GM23338 (cell line): ENCODE results near the gene TM9SF4. TPM values are rescaled to one million over a fixed set of nuclear protein-coding genes. Genes with fewer than 3 reads are reported as not detected.

ENCODE experiments used
- ATAC-seq: fragments of 200-7000 bp; cut with Tn5 transposase; 3 replicates; pipeline ENCODE4 v1.9.1; 2020
- DNase-seq: peaks from one replicate; pipeline ENCODE4 v3.0.0-alpha.2; 2015; ENCODE audit warnings: low spot score
- H2AFZ ChIP-seq: fragments of 200-600 bp; sonication (generic); 2 replicates; pipeline ENCODE4 v1.8.0; 2016; ENCODE audit warnings: antibody characterized with exemption, mild to moderate bottlenecking, moderate library complexity
- H3F3A ChIP-seq: fragments of 200-600 bp; sonication (generic); replicated peaks from 2 replicates; pipeline ENCODE4 v1.8.0; 2017; ENCODE audit warnings: antibody characterized with exemption, mixed run types, low read depth
- H3K27ac ChIP-seq: fragments of 200-600 bp; sonication (generic); 2 replicates; pipeline ENCODE4 v1.6.1; 2016; ENCODE audit warnings: low read depth
- H3K27me3 ChIP-seq: fragments of 200-600 bp; sonication (generic); 2 replicates; pipeline ENCODE4 v1.8.0; 2016; ENCODE audit warnings: mild to moderate bottlenecking, mixed run types, moderate library complexity; ENCODE audit not compliant: insufficient read depth
- H3K36me3 ChIP-seq: fragments of 200-600 bp; sonication (generic); 2 replicates; pipeline ENCODE4 v1.8.0; 2016; ENCODE audit warnings: mild to moderate bottlenecking; ENCODE audit not compliant: insufficient read depth
- H3K4me1 ChIP-seq: fragments of 200-600 bp; sonication (generic); 2 replicates; pipeline ENCODE4 v1.8.0; 2016; ENCODE audit warnings: mild to moderate bottlenecking, moderate library complexity; ENCODE audit not compliant: insufficient read depth
- H3K4me2 ChIP-seq: fragments of 200-600 bp; sonication (generic); 2 replicates; pipeline ENCODE4 v1.7.1; 2017; ENCODE audit warnings: mixed run types
- H3K4me3 ChIP-seq: fragments of 200-600 bp; sonication (generic); 2 replicates; pipeline ENCODE4 v1.6.1; 2016; ENCODE audit warnings: mixed run types
- H3K79me2 ChIP-seq: fragments of 200-600 bp; sonication (generic); replicated peaks from 2 replicates; pipeline ENCODE4 v1.8.0; 2017; ENCODE audit warnings: mild to moderate bottlenecking; ENCODE audit not compliant: insufficient read depth
- H3K9me2 ChIP-seq: fragments of 200-600 bp; sonication (generic); 2 replicates; pipeline ENCODE4 v1.8.0; 2017; ENCODE audit not compliant: insufficient read depth
- H4K20me1 ChIP-seq: fragments of 200-600 bp; sonication (generic); replicated peaks from 2 replicates; pipeline ENCODE4 v1.8.0; 2017; ENCODE audit warnings: mild to moderate bottlenecking; ENCODE audit not compliant: insufficient read depth
- H3K27ac Mint-ChIP-seq: 2 replicates; pipeline ENCODE4 v1.8.0; 2020; ENCODE audit warnings: inconsistent platforms, mild to moderate bottlenecking, moderate library complexity, mixed read lengths
- H3K27me3 Mint-ChIP-seq: 3 replicates; pipeline ENCODE4 v1.8.0; 2022; ENCODE audit warnings: low read depth, mild to moderate bottlenecking, moderate library complexity, mixed read lengths, inconsistent platforms; ENCODE audit not compliant: insufficient read depth, poor library complexity
- H3K36me3 Mint-ChIP-seq: 3 replicates; pipeline ENCODE4 v1.8.0; 2021; ENCODE audit warnings: low read depth, mild to moderate bottlenecking, inconsistent platforms, moderate library complexity, mixed read lengths
- H3K4me1 Mint-ChIP-seq: 3 replicates; pipeline ENCODE4 v1.8.0; 2020; ENCODE audit warnings: mild to moderate bottlenecking, inconsistent platforms, mixed read lengths
- H3K4me3 Mint-ChIP-seq: 3 replicates; pipeline ENCODE4 v1.8.0; 2021; ENCODE audit warnings: moderate library complexity, mild to moderate bottlenecking, inconsistent platforms, mixed read lengths
- H3K9me3 Mint-ChIP-seq: 3 replicates; pipeline ENCODE4 v1.8.0; 2020; ENCODE audit warnings: moderate library complexity, mild to moderate bottlenecking, inconsistent platforms, mixed read lengths
- CREB1 ChIP-seq: fragments of 250-450 bp; sonication (Bioruptor Pico); IDR thresholded peaks from 2 replicates; pipeline ENCODE4 v1.5.0; 2020; ENCODE audit warnings: low read depth, mild to moderate bottlenecking, moderate library complexity
- EZH2 ChIP-seq: fragments of 200-600 bp; sonication (generic); IDR thresholded peaks from one replicate; pipeline ENCODE4 v1.8.0; 2017; ENCODE audit warnings: antibody characterized with exemption, mild to moderate bottlenecking, low read depth; ENCODE audit not compliant: unreplicated experiment
- EZH2phosphoT487 ChIP-seq: fragments of 200-600 bp; sonication (generic); IDR thresholded peaks from one replicate; pipeline ENCODE4 v1.8.1; 2018; ENCODE audit warnings: antibody characterized with exemption; ENCODE audit not compliant: unreplicated experiment
- NANOG ChIP-seq: IDR thresholded peaks from 2 replicates; pipeline ENCODE4 v1.6.1; 2016; ENCODE audit warnings: antibody characterized with exemption, borderline replicate concordance
- REST ChIP-seq: IDR thresholded peaks from one replicate; pipeline ENCODE4 v1.6.1; 2018; ENCODE audit warnings: antibody characterized with exemption; ENCODE audit not compliant: unreplicated experiment
- STAT1 ChIP-seq: IDR thresholded peaks from one replicate; pipeline ENCODE4 v1.6.1; 2016; ENCODE audit warnings: antibody characterized with exemption; ENCODE audit not compliant: unreplicated experiment
- ZNF114 ChIP-seq: fragments of 250-450 bp; sonication (Bioruptor Pico); IDR thresholded peaks from 2 replicates; pipeline ENCODE4 v1.5.0; 2020; ENCODE audit warnings: mild to moderate bottlenecking, moderate library complexity
- ZNF462 ChIP-seq: fragments of 250-450 bp; sonication (Bioruptor Pico); IDR thresholded peaks from 2 replicates; pipeline ENCODE4 v1.5.0; 2020; ENCODE audit warnings: mild to moderate bottlenecking, moderate library complexity
- polyA plus RNA-seq: library from polyadenylated mRNA; unstranded; fragments of >200 nt; fragmentation: Nextera tagmentation; extraction: Ambion mirVana; gene quantifications from 2 replicates; pipeline ENCODE4 v1.2.1, GENCODE V29; 2016
- total RNA-seq: library from RNA; depleted of rRNA; stranded (reverse); fragments of >200 nt; shearing (Covaris generic); gene quantifications from 2 replicates; pipeline ENCODE4 v1.2.3, GENCODE V29; 2014

TM9SF4 gene
- total and polyA plus RNA-seq, 2 experiments from 2014 or later, result 20.4 to 52.6 TPM

DNA sequence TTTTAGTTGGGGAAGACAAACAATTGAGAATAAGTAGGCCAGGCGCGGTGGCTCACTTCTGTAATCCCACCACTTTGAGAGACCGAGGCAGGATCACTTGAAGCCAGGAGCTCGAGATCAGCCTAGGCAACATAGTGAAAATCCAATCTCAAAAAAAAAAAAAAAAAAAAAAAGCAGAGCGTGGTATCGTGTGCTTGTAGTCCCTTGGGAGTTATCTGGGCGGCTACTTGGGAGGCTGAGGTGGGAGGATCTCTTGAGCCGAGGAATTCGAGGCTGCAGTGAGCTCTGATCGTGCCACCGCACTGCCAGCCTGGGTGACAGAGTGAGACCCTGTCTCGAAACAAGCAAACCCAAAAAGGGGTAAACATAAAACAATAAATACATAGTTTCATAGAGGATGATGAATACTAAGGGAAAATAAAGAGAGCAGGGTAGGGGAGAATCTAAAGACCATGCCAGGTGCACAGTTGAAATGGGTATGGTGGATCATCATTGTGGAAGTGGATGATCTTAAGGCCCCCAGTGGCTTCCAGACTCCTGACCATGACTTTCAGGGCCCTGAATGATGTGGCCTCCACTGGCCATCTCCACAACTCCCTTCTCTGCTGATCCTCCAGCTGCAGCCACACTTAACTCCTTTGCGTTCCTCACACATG lies 99.1 kb downstream of the TM9SF4 start:
- no peaks in the 10 kb centered on the region for H3K9me3 Mint-ChIP-seq
- peak overlapping the region; percentile 100 for H3K4me2 ChIP-seq
- peaks cover 76% of the 10 kb centered on the region for H3K79me2 ChIP-seq
- no peak overlapping the region; the same call in 1 of the 2 replicates for H3K27ac ChIP-seq
- DNase-seq (no peak), ATAC-seq (no peak)
- H3K27me3 Mint-ChIP-seq, result peaks cover 6% of the 10 kb centered on the region
- peaks cover 23% of the 10 kb centered on the region for H3F3A ChIP-seq
- no peaks in the 10 kb centered on the region for H3K27me3 ChIP-seq
- H4K20me1 ChIP-seq, result peaks cover 35% of the 10 kb centered on the region
- H3K4me3 ChIP-seq, result peak overlapping the region; percentile 100
- H3K9me2 ChIP-seq, result no peaks in the 10 kb centered on the region
- peak overlapping the region; percentile 76 for H3K27ac Mint-ChIP-seq
- H3K4me1 Mint-ChIP-seq, result peaks cover 34% of the 10 kb centered on the region
- peaks cover 25% of the 10 kb centered on the region; the same call in 1 of the 2 replicates for H3K36me3 ChIP-seq
- H3K4me3 Mint-ChIP-seq, result peak overlapping the region; percentile 88
- H3K4me1 ChIP-seq, result peaks cover 33% of the 10 kb centered on the region
- H3K36me3 Mint-ChIP-seq, result peaks cover 20% of the 10 kb centered on the region
- peak overlapping the region; percentile 100 for H2AFZ ChIP-seq
- no peak for TF ChIP-seq CREB1 (CRISPR knock-in tag)
- no peak for TF ChIP-seq EZH2phosphoT487
- no peak for TF ChIP-seq STAT1
- no peak for TF ChIP-seq REST
- TF ChIP-seq NANOG, result no peak
- TF ChIP-seq ZNF462 (CRISPR knock-in tag), result no peak
- TF ChIP-seq ZNF114 (CRISPR knock-in tag), result no peak
- TF ChIP-seq EZH2, result no peak
